PC-9 (cell line): Measurements from ENCODE around the gene MAP6D1. TPM values are rescaled to one million over a fixed set of nuclear protein-coding genes. Genes with fewer than 3 reads are reported as not detected.

Source experiments
- BruUV-seq: library from RNA; stranded (reverse); fragments of 400-500 nt; replicated peaks from 2 replicates; lab custom pipeline; 2021; lab: Mats Ljungman, UMichigan
- CTCF ChIA-PET: fragments of 300-600 bp; sonication (Branson Sonifier 250); formaldehyde crosslinking; loops from one replicate; lab custom pipeline; 2022; ENCODE audit warnings: antibody characterized with exemption; lab: Charles Lee
- POLR2A ChIA-PET: fragments of 300-600 bp; sonication (Branson Sonifier 250); formaldehyde crosslinking; loops from one replicate; lab custom pipeline; 2022; ENCODE audit warnings: antibody characterized with exemption; ENCODE audit not compliant: unreplicated experiment; lab: Charles Lee
- DNase-seq, 2 experiments: peaks; one replicate each; pipeline versions ENCODE4 v3.0.0 to v3.0.0-alpha.2; 2015 to 2022; ENCODE audit warnings: mixed read lengths in 1 of 2
- H2AFZ ChIP-seq: fragments of 200-600 bp; sonication (generic); 2 replicates; pipeline ENCODE4 v1.8.1; 2017; ENCODE audit warnings: antibody characterized with exemption
- H3F3A ChIP-seq: fragments of 200-600 bp; sonication (generic); 2 replicates; pipeline ENCODE4 v1.8.1; 2017; ENCODE audit warnings: antibody characterized with exemption, mild to moderate bottlenecking, low read depth; ENCODE audit not compliant: insufficient read depth
- H3K27ac ChIP-seq: fragments of 200-600 bp; sonication (generic); 2 replicates; pipeline ENCODE4 v1.6.1; 2016; ENCODE audit warnings: mixed run types
- H3K27me3 ChIP-seq: fragments of 200-600 bp; sonication (generic); 2 replicates; pipeline ENCODE4 v1.6.1; 2016; ENCODE audit warnings: low read depth, mixed run types; ENCODE audit not compliant: insufficient read depth
- H3K36me3 ChIP-seq: fragments of 200-600 bp; sonication (generic); 2 replicates; pipeline ENCODE4 v1.6.1; 2016; ENCODE audit warnings: low read depth, mixed run types
- H3K4me1 ChIP-seq: fragments of 200-600 bp; sonication (generic); replicated peaks from 2 replicates; pipeline ENCODE4 v1.6.1; 2016; ENCODE audit warnings: mixed run types; ENCODE audit not compliant: insufficient read depth
- H3K4me2 ChIP-seq: fragments of 200-600 bp; sonication (generic); 2 replicates; pipeline ENCODE4 v1.6.1; 2017; ENCODE audit warnings: mixed run types
- H3K4me3 ChIP-seq: fragments of 200-600 bp; sonication (generic); 2 replicates; pipeline ENCODE4 v1.6.1; 2016; ENCODE audit warnings: mixed run types
- H3K79me2 ChIP-seq: fragments of 200-600 bp; sonication (generic); 2 replicates; pipeline ENCODE4 v1.6.1; 2017; ENCODE audit warnings: low read depth, mixed run types
- H3K9me2 ChIP-seq: fragments of 200-600 bp; sonication (generic); 2 replicates; pipeline ENCODE4 v1.8.1; 2017; ENCODE audit warnings: mild to moderate bottlenecking; ENCODE audit not compliant: insufficient read depth
- H3K9me3 ChIP-seq: fragments of 200-600 bp; sonication (generic); 2 replicates; pipeline ENCODE4 v1.8.1; 2016; ENCODE audit warnings: low read depth; ENCODE audit not compliant: insufficient read depth
- H4K20me1 ChIP-seq: fragments of 200-600 bp; sonication (generic); 2 replicates; pipeline ENCODE4 v1.8.1; 2017; ENCODE audit not compliant: insufficient read depth
- EZH2 ChIP-seq: fragments of 200-600 bp; sonication (generic); IDR thresholded peaks from 2 replicates; pipeline ENCODE4 v1.8.0; 2017; ENCODE audit warnings: antibody characterized with exemption, low read depth
- intact Hi-C: fragments of 100-400 bp; cut with micrococcal nuclease; formaldehyde crosslinking; loops from one replicate; pipeline ENCODE4 v1.10.0; 2022; ENCODE audit not compliant: unreplicated experiment
- total RNA-seq: library from RNA; stranded (reverse); gene quantifications from 2 replicates; pipeline ENCODE4 v1.2.3, GENCODE V29; 2021
- TF ChIP-seq, protein P1 (sequence below): fragments of 200-600 bp; sonication (generic); conservative IDR thresholded peaks from 2 replicates; pipeline ENCODE4 v1.6.1; 2017; ENCODE audit warnings: mixed run types, antibody characterized with exemption, mild to moderate bottlenecking, moderate library complexity

The MAP6D1 gene
- total RNA-seq, 1 experiment from 2014 or later = 2.2 TPM

DNA sequence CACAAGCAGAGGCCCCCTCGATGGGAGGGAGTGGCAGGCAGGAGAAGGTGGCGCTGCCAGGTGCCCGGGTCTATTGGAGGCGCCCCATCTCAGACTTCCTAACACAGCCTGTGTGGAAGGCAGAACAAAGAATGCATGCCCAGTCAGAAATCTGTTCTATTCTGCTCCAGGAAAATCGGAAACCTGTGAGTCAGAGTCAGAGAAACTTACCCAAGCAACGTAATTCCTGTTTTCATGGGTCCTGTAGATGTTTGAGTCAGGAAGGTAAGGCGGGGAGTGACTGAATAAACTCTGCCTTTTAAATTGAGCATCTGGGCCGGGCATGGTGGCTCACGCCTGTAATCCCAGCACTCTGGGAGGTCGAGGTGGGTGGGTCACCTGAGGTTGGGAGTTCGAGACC, 13.7 kb downstream of the MAP6D1 start:
- Histone ChIP-seq H3K4me3 (no peak overlapping the region), H3K36me3 (peaks cover 14% of the 10 kb centered on the region), H3K4me2 (no peak overlapping the region), H3K9me2 (no peaks in the 10 kb centered on the region), H3F3A (no peaks in the 10 kb centered on the region), H4K20me1 (no peaks in the 10 kb centered on the region), H3K79me2 (no peaks in the 10 kb centered on the region), H3K4me1 (no peaks in the 10 kb centered on the region), H3K27ac (no peak overlapping the region), H3K27me3 (no peaks in the 10 kb centered on the region), H3K9me3 (no peaks in the 10 kb centered on the region), H2AFZ (no peak overlapping the region)
- CTCF ChIA-PET = no interaction called here
- TF ChIP-seq, protein P1, sequence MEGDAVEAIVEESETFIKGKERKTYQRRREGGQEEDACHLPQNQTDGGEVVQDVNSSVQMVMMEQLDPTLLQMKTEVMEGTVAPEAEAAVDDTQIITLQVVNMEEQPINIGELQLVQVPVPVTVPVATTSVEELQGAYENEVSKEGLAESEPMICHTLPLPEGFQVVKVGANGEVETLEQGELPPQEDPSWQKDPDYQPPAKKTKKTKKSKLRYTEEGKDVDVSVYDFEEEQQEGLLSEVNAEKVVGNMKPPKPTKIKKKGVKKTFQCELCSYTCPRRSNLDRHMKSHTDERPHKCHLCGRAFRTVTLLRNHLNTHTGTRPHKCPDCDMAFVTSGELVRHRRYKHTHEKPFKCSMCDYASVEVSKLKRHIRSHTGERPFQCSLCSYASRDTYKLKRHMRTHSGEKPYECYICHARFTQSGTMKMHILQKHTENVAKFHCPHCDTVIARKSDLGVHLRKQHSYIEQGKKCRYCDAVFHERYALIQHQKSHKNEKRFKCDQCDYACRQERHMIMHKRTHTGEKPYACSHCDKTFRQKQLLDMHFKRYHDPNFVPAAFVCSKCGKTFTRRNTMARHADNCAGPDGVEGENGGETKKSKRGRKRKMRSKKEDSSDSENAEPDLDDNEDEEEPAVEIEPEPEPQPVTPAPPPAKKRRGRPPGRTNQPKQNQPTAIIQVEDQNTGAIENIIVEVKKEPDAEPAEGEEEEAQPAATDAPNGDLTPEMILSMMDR = no peak
- no peak for TF ChIP-seq EZH2
- intact Hi-C loops = no loop called here
- POLR2A ChIA-PET = no interaction called here
- DNase-seq = no peak
- BruUV-seq = no TSS peak

DNA sequence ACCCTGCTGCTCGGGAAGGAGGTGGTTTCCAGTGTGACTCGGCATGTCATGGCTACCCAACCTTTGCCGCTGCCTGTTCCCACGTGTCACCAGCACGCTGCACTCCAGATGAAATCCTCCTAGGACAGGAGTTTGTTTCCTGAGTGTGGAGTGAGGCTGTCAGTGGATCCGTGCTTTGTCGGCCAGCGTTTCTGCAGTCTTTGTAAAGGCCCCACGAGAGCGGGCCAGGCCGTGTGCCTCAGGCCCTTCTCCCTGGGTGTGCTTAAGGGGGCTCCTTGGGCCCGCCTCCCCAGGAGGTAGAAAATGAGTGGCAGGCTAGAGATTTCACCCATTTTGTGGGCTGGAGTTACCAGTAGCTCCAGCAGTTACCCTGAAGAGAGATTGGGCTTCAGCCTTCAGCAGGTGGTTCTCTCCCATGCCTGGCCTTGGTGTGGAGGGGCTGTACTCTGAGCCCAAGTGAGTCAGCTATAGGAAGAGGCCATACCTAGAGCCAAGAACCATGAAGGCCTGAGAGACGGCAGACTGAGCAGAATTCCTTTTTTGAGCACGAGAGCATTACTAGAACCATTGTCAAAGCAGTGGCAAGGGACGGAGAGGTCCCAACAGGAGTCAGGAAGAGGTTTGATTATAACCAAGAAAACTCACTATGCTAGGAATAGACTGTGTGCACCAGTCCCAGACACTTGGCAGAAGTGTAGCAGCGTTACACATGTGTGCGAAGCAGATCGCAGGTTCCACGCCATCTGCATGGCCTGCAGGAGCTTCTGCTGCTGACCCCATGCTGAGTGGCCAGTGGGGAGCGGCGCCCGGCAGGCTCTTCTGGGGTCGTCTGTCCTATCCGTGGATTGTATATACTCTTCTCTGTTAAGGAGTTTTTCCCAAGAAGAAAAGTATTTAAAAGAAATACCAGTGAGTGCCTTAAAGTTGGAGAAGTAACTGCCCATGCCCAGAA, 14.5 kb downstream of the MAP6D1 start:
- Histone ChIP-seq H3K27me3 (no peaks in the 10 kb centered on the region), H3F3A (no peaks in the 10 kb centered on the region), H3K4me1 (no peaks in the 10 kb centered on the region), H3K9me2 (no peaks in the 10 kb centered on the region), H3K79me2 (no peaks in the 10 kb centered on the region), H2AFZ (no peak overlapping the region), H3K9me3 (no peaks in the 10 kb centered on the region), H3K36me3 (peaks cover 21% of the 10 kb centered on the region), H3K4me2 (no peak overlapping the region), H4K20me1 (no peaks in the 10 kb centered on the region), H3K4me3 (no peak overlapping the region), H3K27ac (no peak overlapping the region)
- intact Hi-C loops = no loop called here
- no peak for DNase-seq
- ChIA-PET POLR2A (no interaction called here), CTCF (interaction anchor here (0.6 kb wide), 1 partner anchor 24 kb away, joined by 4 read pairs; no protein-coding TSS in a partner anchor)
- TF ChIP-seq EZH2 = no peak
- TF ChIP-seq, protein P1 = no peak
- BruUV-seq = no TSS peak

DNA sequence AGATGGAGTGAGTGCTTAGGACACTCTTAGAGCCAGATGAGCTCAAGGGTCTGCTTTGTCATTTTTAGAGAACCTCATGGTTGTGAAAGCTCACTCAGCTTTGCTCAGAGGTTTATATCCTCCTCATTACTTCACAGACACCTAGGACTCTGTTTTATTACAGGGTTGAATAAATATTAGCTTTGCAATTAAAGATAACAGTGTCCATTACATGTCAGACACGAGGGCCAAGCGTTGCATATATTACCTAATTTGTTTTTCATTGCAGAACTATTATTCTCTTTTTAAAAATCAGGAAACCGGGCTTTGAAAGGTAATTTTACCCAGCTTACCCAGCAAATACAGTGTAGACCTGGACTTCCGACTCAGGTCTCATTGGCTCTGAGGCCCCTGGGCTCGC, 16.1 kb downstream of the MAP6D1 start:
- CTCF ChIA-PET = no interaction called here
- Histone ChIP-seq H3K4me2 (no peak overlapping the region), H3K36me3 (peaks cover 26% of the 10 kb centered on the region), H3K4me1 (no peaks in the 10 kb centered on the region), H3K79me2 (no peaks in the 10 kb centered on the region), H3K27me3 (no peaks in the 10 kb centered on the region), H3K4me3 (no peak overlapping the region), H3F3A (no peaks in the 10 kb centered on the region), H3K9me3 (no peaks in the 10 kb centered on the region), H4K20me1 (no peaks in the 10 kb centered on the region), H2AFZ (no peak overlapping the region), H3K9me2 (no peaks in the 10 kb centered on the region), H3K27ac (no peak overlapping the region)
- TF ChIP-seq EZH2 = no peak
- TF ChIP-seq, protein P1 = no peak
- BruUV-seq = no TSS peak
- DNase-seq = no peak
- intact Hi-C loops = no loop called here
- POLR2A ChIA-PET = no interaction called here
